Suppressor macrophage treated with lipopolysaccharide for 4 hours (primary cell): ENCODE measurements around the gene TMCC1.

Experiments used
- DNase-seq: peaks from one replicate; pipeline ENCODE4 v3.0.0-alpha.2; 2020

Gene TMCC1

GRCh38 chr3:129673897-129674797 lies 219.4 kb downstream of the TMCC1 start:
- peak; percentile 48 for DNase-seq

- DNase-seq: no peak
Observed at GRCh38 chr3:129673012-129673411, 220.5 kb downstream of the TMCC1 start.

- DNase-seq: no peak
Observed at GRCh38 chr3:129672412-129672811, 221.1 kb downstream of the TMCC1 start.

- DNase-seq: no peak
Observed at GRCh38 chr3:129665024-129665768, 228.3 kb downstream of the TMCC1 start.

GRCh38 chr3:129663930-129664646 lies 229.4 kb downstream of the TMCC1 start:
- DNase-seq: no peak

- no peak for DNase-seq
Observed at GRCh38 chr3:129663045-129663446, 230.5 kb downstream of the TMCC1 start.

- peak; percentile 12 for DNase-seq
Observed at GRCh38 chr3:129662191-129662608, 231.3 kb downstream of the TMCC1 start.

GRCh38 chr3:129661766-129662165 lies 231.7 kb downstream of the TMCC1 start:
- no peak for DNase-seq

GRCh38 chr3:129658110-129658843 lies 235.2 kb downstream of the TMCC1 start:
- peak; percentile 13 for DNase-seq

GRCh38 chr3:129657261-129658046 lies 236.1 kb downstream of the TMCC1 start:
- DNase-seq: no peak

- DNase-seq: no peak
Observed at GRCh38 chr3:129656659-129657247, 236.8 kb downstream of the TMCC1 start.

GRCh38 chr3:129655291-129655700 lies 238.2 kb downstream of the TMCC1 start:
- DNase-seq: no peak

- DNase-seq: no peak
Observed at GRCh38 chr3:129654131-129654530, 239.4 kb downstream of the TMCC1 start.

- no peak for DNase-seq
Observed at GRCh38 chr3:129653019-129653418, 240.5 kb downstream of the TMCC1 start.

- no peak for DNase-seq
Observed at GRCh38 chr3:129651435-129652202, 241.9 kb downstream of the TMCC1 start.

- peak; percentile 81 for DNase-seq
Observed at GRCh38 chr3:129650256-129650872, 243.1 kb downstream of the TMCC1 start.

GRCh38 chr3:129648391-129648790 lies 245.1 kb downstream of the TMCC1 start:
- DNase-seq: no peak

- DNase-seq: peak; percentile 63
Observed at GRCh38 chr3:129645286-129645685, 248.2 kb downstream of the TMCC1 start.

GRCh38 chr3:129644836-129645235 lies 248.7 kb downstream of the TMCC1 start:
- DNase-seq: no peak
